Esophagus muscularis mucosa (tissue), 4 donors: ENCODE results near the gene EVPL.

ENCODE experiments used
- CTCF ChIP-seq, 3 experiments: fragments of 200-600 bp in 2 of 3; fragments of 450-650 bp in 1 of 3; sonication (generic) in 2 of 3; IDR thresholded peaks; one replicate each; pipeline ENCODE4 v1.5.1; 2017 to 2019; ENCODE audit warnings: antibody characterized with exemption in 3 of 3, mild to moderate bottlenecking in 2 of 3, moderate library complexity in 1 of 3
- EP300 ChIP-seq: sonication (generic); formaldehyde crosslinking; IDR thresholded peaks from one replicate; pipeline ENCODE4 v1.6.1; 2017; ENCODE audit warnings: antibody characterized with exemption
- POLR2A ChIP-seq: fragments of 450-650 bp; IDR thresholded peaks from one replicate; pipeline ENCODE4 v1.6.1; 2017; ENCODE audit warnings: antibody characterized with exemption, moderate library complexity, mild to moderate bottlenecking, low read depth
- POLR2AphosphoS5 ChIP-seq, 2 donors: sonication (generic); formaldehyde crosslinking; IDR thresholded peaks; one replicate each; pipeline ENCODE4 v1.6.1; 2017; ENCODE audit warnings: antibody characterized with exemption in 2 of 2

- TF ChIP-seq POLR2A (no peak), POLR2AphosphoS5 (IDR thresholded peaks at IDR 0.05) (no peak), CTCF (IDR thresholded peaks at IDR 0.05) (no peak), EP300 (no peak)
Measured at GRCh38 chr17:76022285-76022684, 4.8 kb downstream of the EVPL start.
